Stimulated activated CD4-positive, alpha-beta T cell treated with anti-CD3 and anti-CD28 coated beads, Interleukin-12 subunit alpha, Interleukin-12 subunit beta, amount 100 ng/mL, for 24 hours (primary cell): Measurements from ENCODE around the gene SLC24A4.

Source experiments
- DNase-seq, 2 experiments: peaks; one replicate each; pipeline ENCODE4 v3.0.0-alpha.2; 2020; ENCODE audit warnings: low read depth in 2 of 2

Gene SLC24A4

GRCh38 chr14:92546347-92547053, 223.5 kb downstream of the SLC24A4 start:
- DNase-seq = no peak

- no peak for DNase-seq
Observed at GRCh38 chr14:92549105-92549858, 226.3 kb downstream of the SLC24A4 start.

GRCh38 chr14:92549859-92550230, 226.9 kb downstream of the SLC24A4 start:
- no peak for DNase-seq
